Measurements from ENCODE around the gene ATXN1.

ATXN1 gene

DNA sequence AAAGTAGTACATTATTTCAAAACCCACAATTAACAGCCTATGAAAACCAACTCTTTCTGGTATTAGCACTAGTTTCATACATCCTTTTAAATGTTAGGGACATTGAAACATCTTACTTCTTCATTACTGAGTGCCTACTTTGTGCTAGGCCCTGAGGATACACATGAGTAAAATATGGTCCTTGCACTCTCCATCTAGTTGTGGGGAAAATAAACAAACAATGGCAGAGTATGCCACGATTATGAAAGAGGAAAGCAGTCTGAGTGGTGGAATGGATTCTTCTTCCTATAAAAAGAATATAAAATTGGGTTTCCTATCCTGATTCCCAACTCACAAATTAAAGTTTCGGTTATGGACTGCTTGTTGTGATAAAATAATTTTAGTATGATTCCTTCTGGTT lies 84.9 kb downstream of the ATXN1 start:
- H3K4me1 ChIP-seq (ENCODE audit: low read length) = no peaks in the 10 kb centered on the region
- H3K36me3 ChIP-seq (replicated peaks; ENCODE audit: low read depth, low read length) = no peaks in the 10 kb centered on the region
- no peak overlapping the region for H3K4me3 ChIP-seq (ENCODE audit: low read length)
- no peak overlapping the region for H3K4me2 ChIP-seq (ENCODE audit: low read length)
- H2AFZ ChIP-seq (ENCODE audit: low read depth, low read length) = no peak overlapping the region
- TF ChIP-seq, protein P1, sequence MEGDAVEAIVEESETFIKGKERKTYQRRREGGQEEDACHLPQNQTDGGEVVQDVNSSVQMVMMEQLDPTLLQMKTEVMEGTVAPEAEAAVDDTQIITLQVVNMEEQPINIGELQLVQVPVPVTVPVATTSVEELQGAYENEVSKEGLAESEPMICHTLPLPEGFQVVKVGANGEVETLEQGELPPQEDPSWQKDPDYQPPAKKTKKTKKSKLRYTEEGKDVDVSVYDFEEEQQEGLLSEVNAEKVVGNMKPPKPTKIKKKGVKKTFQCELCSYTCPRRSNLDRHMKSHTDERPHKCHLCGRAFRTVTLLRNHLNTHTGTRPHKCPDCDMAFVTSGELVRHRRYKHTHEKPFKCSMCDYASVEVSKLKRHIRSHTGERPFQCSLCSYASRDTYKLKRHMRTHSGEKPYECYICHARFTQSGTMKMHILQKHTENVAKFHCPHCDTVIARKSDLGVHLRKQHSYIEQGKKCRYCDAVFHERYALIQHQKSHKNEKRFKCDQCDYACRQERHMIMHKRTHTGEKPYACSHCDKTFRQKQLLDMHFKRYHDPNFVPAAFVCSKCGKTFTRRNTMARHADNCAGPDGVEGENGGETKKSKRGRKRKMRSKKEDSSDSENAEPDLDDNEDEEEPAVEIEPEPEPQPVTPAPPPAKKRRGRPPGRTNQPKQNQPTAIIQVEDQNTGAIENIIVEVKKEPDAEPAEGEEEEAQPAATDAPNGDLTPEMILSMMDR (IDR thresholded peaks at IDR 0.05; ENCODE audit: low read depth, low read length) = no peak
- no peak for TF ChIP-seq EZH2phosphoT487 (IDR thresholded peaks at IDR 0.05; ENCODE audit: low read depth)
- H4K20me1 ChIP-seq (ENCODE audit: insufficient read depth, low read length) = no peaks in the 10 kb centered on the region
- H3K9me3 ChIP-seq (ENCODE audit: insufficient read depth, low read length) = no peaks in the 10 kb centered on the region
- H3K9ac ChIP-seq (ENCODE audit: low read length) = no peak overlapping the region
- H3K27ac ChIP-seq (ENCODE audit: low read length) = no peak overlapping the region
- peaks cover 24% of the 10 kb centered on the region for H3K27me3 ChIP-seq (ENCODE audit: low read depth, low read length)
- no peaks in the 10 kb centered on the region for H3K79me2 ChIP-seq (ENCODE audit: low read length)

DNA sequence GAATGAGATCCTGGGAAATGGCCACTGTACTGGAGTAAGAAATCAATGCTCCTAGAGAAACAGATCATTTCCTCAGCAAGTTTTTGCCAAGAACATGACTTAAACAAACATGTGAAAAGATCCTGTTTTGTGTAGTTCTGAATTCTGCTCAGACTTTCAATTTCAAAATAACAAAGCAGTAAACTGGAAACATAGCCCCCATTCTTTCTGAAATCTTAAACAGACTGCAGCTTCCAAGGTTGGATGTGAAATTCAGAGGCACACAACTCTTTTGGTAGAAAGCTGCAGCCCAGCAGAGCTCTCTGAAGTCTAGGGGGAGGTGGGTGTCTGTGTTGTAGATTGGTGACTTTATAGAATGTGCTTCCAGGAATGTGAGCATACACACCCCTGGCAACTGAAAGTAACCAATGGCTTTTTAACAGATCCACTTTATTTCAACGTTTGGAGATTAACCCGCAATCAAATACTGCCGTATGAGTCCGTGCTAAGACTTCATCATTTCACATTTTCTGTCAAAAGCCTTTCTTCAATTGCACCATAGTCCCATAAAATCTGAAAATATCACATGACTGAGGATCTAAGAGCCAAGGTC lies 86.4 kb downstream of the ATXN1 start:
- no peak overlapping the region for H3K9ac ChIP-seq (ENCODE audit: low read length)
- peaks cover 11% of the 10 kb centered on the region for H3K4me1 ChIP-seq (ENCODE audit: low read length)
- no peaks in the 10 kb centered on the region for H4K20me1 ChIP-seq (ENCODE audit: insufficient read depth, low read length)
- no peak overlapping the region for H2AFZ ChIP-seq (ENCODE audit: low read depth, low read length)
- no peak overlapping the region for H3K4me3 ChIP-seq (ENCODE audit: low read length)
- no peaks in the 10 kb centered on the region for H3K9me3 ChIP-seq (ENCODE audit: insufficient read depth, low read length)
- no peaks in the 10 kb centered on the region for H3K36me3 ChIP-seq (replicated peaks; ENCODE audit: low read depth, low read length)
- H3K79me2 ChIP-seq (ENCODE audit: low read length) = no peaks in the 10 kb centered on the region
- peaks cover 30% of the 10 kb centered on the region for H3K27me3 ChIP-seq (ENCODE audit: low read depth, low read length)
- H3K27ac ChIP-seq (ENCODE audit: low read length) = no peak overlapping the region
- TF ChIP-seq, protein P1 (IDR thresholded peaks at IDR 0.05; ENCODE audit: low read depth, low read length) = no peak
- no peak for TF ChIP-seq EZH2phosphoT487 (IDR thresholded peaks at IDR 0.05; ENCODE audit: low read depth)
- no peak overlapping the region for H3K4me2 ChIP-seq (ENCODE audit: low read length)

DNA sequence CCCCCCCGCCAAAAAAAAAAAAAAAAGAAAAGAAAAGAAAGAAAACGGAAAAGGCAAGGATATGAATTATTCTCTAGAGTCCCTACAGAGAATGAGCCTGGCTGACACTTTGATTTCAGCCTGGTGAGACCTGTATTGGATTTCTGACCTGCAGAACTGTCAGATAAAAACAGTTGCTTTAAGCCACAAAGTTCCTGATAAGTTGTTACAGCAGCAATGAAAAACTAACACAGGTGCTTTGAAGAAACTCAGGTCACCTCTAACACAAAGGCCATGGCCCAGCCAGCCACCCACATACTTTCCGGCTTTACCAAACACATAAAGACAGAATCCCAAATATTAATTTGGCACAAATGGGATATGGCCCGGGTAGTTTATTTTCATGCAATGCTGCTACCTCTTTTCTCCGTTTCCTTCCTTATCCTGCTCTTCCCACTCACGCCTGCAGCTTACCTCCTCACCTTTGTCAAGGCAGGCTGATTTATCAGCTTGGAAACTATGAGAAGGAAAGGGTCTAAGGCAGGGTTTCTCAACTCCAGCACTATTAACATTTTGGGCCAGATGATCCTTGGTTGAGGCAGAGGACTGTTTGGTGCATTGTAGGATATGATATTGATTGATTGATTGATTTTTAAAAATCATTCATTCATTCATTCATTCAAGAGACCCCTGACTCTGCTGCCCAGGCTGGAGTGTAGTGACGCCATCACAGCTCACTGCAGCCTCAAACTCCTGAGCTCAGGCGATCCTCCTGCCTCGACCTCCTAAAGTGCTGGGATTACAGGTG lies 88.1 kb downstream of the ATXN1 start:
- Histone ChIP-seq H3K27ac (ENCODE audit: low read length) (no peak overlapping the region), H3K4me1 (ENCODE audit: low read length) (peaks cover 11% of the 10 kb centered on the region), H4K20me1 (ENCODE audit: insufficient read depth, low read length) (no peaks in the 10 kb centered on the region), H3K9ac (ENCODE audit: low read length) (no peak overlapping the region), H3K27me3 (ENCODE audit: low read depth, low read length) (peaks cover 39% of the 10 kb centered on the region), H3K79me2 (ENCODE audit: low read length) (no peaks in the 10 kb centered on the region), H3K9me3 (ENCODE audit: insufficient read depth, low read length) (no peaks in the 10 kb centered on the region), H2AFZ (ENCODE audit: low read depth, low read length) (no peak overlapping the region), H3K4me2 (ENCODE audit: low read length) (no peak overlapping the region), H3K36me3 (replicated peaks; ENCODE audit: low read depth, low read length) (no peaks in the 10 kb centered on the region), H3K4me3 (ENCODE audit: low read length) (no peak overlapping the region)
- no peak for TF ChIP-seq EZH2phosphoT487 (IDR thresholded peaks at IDR 0.05; ENCODE audit: low read depth)
- TF ChIP-seq, protein P1 (IDR thresholded peaks at IDR 0.05; ENCODE audit: low read depth, low read length) = no peak
